Hypothalamus (tissue), 51 donors: Measurements from ENCODE around the gene CTDSPL.
A peak's percentile ranks its signal among the peaks of the same experiment; 100 is the strongest.

Source experiments
- DNase-seq, 51 donors: peaks; one replicate each; lab custom pipeline; 2025; lab: John Stamatoyannopoulos, UW

Gene CTDSPL

DNA sequence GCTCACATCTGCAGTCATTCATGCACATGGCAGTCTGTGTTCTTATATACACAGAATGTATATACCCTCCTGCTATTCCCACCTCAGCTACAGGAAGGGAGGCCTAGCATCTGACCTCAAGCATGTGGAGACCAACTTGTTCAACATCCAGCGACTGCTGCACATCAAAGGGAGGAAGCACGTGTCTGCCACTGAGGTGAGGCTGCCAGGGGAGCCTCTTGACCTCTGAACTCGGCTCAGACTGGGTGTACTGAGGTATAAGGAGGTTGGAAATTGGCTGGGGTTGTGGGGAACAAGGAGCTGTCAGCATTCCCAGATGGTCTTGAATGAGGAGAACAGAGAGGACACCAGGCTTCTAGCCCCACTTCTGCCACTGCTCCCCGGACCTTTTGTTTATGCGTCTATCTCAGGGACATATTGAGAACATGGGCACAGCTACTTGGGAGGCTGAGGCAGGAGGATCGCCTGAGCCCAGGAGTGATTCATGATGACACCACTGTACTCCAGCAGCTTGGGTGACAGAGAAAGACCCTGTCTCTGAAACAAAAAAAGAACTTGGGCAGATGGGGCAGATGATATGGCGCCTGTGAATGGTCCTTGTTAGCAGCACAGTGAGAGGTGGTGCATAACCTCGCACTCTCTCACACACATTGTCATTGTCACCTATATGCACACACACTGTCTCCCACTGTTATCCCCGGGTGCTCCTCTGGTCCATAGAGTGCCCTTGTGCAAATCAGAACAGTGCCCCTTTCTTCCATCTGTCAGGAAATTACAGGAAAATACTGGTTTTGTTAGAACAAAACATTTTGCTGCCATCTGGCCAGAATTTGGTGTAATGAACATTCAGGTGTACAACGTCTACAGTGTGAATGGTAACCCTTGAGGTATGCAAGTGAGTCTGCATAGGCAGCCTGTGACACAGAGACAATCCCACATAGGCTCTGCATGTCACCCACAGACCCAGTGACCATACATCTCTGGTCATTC lies 134.3 kb downstream of the CTDSPL start:
- no peak for DNase-seq

GRCh38 chr3:37996785-37997301 lies 135.2 kb downstream of the CTDSPL start:
- DNase-seq, result peak in 17 of 51 donors; percentile 8 to 60 (median 28)

GRCh38 chr3:37997342-37997741 lies 135.7 kb downstream of the CTDSPL start:
- no peak for DNase-seq

- no peak for DNase-seq
Observed at GRCh38 chr3:37997791-37998370, 136.2 kb downstream of the CTDSPL start.

DNA sequence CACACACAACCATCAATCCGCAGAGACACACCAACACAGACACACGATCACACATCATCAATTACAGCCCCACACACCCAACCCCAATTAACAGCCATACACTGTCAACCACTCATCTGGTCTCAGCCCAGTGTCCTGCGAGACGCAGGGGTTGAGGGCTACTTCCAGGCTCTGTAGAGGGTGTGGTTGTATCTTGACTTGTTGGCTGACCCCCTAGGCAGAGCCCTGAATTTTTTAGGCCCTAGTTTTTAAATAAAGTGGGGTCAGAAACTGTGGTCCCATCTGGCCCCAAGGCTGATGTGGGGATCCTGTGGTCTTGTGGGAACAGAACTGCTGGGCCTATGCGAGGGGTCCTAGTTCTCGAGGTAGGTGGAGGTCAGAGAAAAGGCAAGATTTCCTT lies 138.2 kb downstream of the CTDSPL start:
- no peak for DNase-seq

- DNase-seq, result no peak
Observed at GRCh38 chr3:38000242-38000916, 138.7 kb downstream of the CTDSPL start.

- DNase-seq, result peak in 8 of 51 donors; percentile 15 to 49 (median 32)
Observed at GRCh38 chr3:38000965-38001455, 139.3 kb downstream of the CTDSPL start.

DNA sequence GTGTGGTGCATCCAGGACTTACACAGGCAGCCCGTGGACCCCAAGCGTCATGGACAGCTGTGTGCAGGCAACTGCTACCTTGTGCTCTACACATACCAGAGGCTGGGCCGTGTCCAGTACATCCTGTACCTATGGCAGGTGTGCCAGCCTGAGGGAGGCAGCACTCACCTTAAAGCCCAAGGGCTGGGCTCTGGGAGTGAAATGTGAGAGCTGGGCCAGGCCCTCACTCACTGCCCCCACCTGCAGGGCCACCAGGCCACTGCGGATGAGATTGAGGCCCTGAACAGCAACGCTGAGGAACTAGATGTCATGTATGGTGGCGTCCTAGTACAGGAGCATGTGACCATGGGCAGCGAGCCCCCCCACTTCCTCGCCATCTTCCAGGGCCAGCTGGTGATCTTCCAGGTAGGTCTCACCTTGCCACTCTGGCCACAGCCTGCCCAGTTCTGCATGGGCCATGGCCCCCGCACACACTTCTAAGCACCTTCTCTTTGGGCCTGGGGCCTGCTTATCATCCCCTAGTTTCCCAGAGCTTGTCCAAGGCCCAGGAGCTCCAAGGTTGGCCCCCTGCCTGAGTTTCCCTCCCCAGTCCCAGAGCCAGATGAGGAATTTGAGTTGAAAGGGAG lies 139.9 kb downstream of the CTDSPL start:
- DNase-seq, result no peak

DNA sequence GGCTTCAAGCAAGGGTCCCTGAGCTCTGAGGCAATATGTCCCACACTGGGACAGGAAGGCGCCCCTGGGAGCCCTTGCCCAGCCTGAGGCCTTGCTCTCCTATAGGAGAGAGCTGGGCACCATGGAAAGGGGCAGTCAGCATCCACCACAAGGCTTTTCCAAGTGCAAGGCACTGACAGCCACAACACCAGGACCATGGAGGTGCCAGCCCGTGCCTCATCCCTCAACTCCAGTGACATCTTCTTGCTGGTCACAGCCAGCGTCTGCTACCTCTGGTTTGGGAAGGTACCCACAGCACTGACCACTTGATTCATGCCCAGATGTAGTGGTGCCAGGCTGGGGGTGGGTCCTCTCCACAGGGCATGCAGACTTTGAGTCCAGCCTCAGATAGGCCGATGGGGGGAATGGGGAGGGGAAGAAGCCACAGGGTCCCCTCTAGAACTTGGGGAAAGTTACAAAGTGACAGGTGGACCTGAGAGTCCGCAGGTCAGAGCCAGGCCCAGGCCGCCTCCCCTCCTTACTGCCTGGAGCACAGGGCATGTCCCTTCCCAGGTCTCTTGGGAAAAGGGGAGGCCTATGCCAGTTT lies 140.7 kb downstream of the CTDSPL start:
- DNase-seq, result no peak

GRCh38 chr3:38002940-38003339 lies 141.3 kb downstream of the CTDSPL start:
- no peak for DNase-seq

- DNase-seq, result peak in 48 of 51 donors; percentile 12 to 83 (median 56)
Observed at GRCh38 chr3:38003371-38003816, 141.7 kb downstream of the CTDSPL start.

DNA sequence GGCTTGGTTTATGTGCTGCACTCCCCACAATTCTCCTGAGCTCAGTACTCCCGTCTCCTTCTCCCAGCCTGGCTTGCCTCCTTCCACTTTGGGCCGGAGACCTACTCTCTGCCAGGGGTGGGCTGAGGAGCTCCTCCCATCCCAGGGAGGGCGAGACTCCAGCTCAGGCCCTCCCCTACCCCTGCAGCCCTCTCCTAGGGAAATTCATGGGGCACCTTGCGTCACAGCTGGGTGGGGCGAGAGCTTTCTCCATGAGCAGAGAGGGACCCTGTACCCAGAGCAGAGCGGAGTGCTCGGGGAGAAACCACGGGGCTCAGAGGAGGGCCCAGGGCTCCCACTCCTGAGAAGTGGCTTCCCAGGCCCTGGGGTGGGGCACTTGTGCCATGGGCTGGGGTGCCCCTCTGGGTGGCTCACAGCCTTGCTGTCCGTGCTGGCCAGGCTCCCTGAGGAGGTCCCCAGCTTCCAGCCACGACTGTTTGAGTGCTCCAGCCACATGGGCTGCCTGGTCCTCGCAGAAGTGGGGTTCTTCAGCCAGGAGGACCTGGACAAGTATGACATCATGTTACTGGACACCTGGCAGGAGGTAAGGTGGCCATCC lies 142.2 kb downstream of the CTDSPL start:
- peak in 8 of 51 donors; percentile 28 to 55 (median 42) for DNase-seq

DNA sequence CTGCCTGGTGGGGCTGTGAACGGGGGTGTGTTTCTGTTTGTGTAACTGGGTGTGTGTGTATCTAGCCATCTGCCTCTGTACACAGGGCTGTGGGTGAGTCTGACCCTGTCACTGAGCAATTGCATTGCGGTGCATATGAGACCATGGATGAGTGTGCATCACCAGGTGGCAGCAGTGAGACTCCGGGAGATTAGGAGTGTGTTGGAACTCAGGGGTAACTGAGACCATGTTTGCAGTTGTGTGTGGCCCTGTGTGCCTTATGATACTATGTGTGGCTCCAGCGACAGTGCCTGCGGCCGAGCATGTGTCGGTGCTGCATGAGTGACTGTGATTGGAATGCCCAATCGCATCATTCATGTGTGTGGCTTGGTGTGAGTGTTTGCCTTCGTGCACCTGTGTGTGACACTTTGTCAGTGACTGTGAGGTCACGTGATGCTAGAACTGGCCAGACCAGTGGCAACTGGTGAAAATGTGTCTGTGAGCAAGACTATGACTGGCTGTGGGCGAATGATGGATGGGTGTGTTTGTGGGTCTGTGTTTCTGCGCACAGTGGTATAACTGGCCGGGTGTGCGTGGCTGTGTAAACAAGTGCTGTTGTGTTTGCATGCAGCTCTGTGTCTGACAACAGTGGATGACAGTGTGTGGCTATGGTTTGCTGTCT lies 142.9 kb downstream of the CTDSPL start:
- DNase-seq, result peak in 49 of 51 donors; percentile 22 to 92 (median 67)

DNA sequence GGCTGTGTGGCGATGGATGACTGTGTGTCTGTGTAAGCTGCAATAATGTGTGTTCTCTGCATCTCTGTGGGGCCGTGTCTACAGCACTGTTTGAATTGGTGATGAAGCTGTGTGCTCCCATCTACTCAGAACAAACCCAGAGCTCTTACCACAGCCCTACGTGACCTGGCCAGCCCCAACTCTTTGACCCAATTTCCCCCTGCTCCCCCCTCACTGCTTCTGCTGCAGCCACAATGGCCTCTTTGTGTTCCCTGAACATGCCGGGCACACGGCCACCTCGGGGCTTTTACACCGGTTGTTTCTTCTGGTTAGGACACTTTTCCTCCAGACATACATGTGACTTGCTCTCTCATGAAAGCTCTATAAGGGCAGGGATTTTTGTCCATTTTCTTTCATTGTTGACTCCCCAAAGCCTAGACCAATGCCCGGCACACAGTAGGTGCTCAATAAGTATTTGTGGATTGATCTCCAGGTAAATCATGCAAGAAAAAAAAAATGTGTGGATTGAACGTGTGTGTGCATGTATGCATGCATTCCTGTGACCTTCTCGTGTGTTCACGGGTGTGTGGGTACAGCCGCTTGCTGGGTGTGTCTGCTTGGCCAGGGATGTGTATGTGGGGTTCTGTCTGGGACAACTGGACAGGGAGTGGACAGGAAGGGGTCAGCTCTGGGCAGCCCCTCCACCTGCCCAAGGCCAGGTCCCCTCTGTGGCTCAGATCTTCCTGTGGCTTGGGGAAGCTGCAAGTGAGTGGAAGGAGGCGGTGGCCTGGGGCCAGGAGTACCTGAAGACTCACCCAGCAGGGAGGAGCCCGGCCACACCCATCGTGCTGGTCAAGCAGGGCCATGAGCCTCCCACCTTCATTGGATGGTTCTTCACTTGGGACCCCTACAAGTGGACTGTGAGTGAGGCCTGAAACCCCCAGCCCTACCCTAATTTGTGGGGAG lies 143.7 kb downstream of the CTDSPL start:
- DNase-seq, result peak; percentile 23 to 96 (median 85)

DNA sequence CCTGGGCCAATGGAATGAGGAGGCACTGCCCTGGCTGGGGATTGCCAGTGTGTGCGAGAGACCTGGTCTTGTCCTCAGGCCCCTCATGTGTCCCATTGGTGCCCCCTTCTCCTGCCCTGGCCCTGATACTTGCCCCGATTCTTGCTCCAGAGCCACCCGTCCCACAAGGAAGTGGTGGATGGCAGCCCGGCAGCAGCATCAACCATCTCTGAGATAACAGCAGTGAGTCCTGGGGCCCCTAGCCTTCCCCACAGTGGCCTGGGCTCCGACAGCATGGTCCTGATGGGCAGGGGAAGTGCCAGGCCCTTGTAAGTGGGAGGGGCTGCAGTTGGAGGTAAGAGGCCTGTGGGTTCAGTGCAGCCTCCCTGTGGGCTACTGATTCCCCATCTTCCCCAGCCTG lies 144.4 kb downstream of the CTDSPL start:
- peak in 1 of 51 donors; percentile 18 for DNase-seq

DNA sequence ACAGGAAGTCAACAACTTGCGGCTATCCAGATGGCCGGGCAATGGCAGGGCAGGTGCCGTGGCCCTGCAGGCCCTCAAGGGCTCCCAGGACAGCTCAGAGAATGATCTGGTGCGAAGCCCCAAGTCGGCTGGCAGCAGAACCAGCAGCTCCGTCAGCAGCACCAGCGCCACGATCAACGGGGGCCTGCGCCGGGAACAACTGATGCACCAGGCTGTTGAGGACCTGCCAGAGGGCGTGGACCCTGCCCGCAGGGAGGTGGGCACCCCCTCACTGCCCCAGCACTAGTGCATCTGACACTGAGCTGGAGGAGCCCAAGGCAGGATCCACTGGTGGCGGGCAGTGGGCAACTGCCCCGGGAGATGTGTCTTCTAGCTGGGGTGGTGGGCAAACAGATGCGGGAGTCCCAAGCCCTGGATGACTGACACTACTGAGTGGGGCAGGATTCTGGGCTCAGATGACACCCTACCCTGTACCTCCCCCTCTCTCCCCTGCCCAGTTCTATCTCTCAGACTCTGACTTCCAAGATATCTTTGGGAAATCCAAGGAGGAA lies 144.8 kb downstream of the CTDSPL start:
- no peak for DNase-seq

- DNase-seq, result no peak
Observed at GRCh38 chr3:38007754-38008090, 146.0 kb downstream of the CTDSPL start.
